H1 (cell line): Measurements from ENCODE around the gene CSRP1.

Experiments used
- BCL11A ChIP-seq, 2 experiments: IDR thresholded peaks; one replicate each; pipeline ENCODE4 v1.6.1; 2011; ENCODE audit warnings: low read depth in 2 of 2, low read length in 2 of 2, mild to moderate bottlenecking in 2 of 2
- CTCF ChIP-seq, 3 experiments: IDR thresholded peaks; 1 replicate in 2 of 3; 2 replicates in 1 of 3; pipeline versions ENCODE4 v1.5.1 to v1.6.1; 2011; ENCODE audit warnings: low read length in 3 of 3, mild to moderate bottlenecking in 3 of 3, inconsistent platforms in 2 of 3, low read depth in 1 of 3, moderate library complexity in 1 of 3; ENCODE audit not compliant: insufficient read depth in 1 of 3; ENCODE audit errors: control extremely low read depth in 1 of 3
- GABPA ChIP-seq: IDR thresholded peaks from 2 replicates; pipeline ENCODE4 v1.6.1; 2011; ENCODE audit warnings: mild to moderate bottlenecking, low read length, moderate library complexity, borderline replicate concordance; ENCODE audit not compliant: insufficient read depth
- MAFK ChIP-seq: IDR thresholded peaks from 2 replicates; pipeline ENCODE4 v1.6.1; 2012; ENCODE audit warnings: low read depth, mild to moderate bottlenecking, improper control_type of control experiment, low read length
- POLR2A ChIP-seq, 2 experiments: IDR thresholded peaks; 1 replicate in 1 of 2; 2 replicates in 1 of 2; pipeline ENCODE4 v1.6.1; 2011; ENCODE audit warnings: low read depth in 2 of 2, low read length in 2 of 2, mild to moderate bottlenecking in 2 of 2; ENCODE audit errors: control extremely low read depth in 1 of 2
- SP2 ChIP-seq: IDR thresholded peaks from 2 replicates; pipeline ENCODE4 v1.6.1; 2012; ENCODE audit warnings: mild to moderate bottlenecking, low read length, inconsistent platforms
- USF2 ChIP-seq: IDR thresholded peaks from 2 replicates; pipeline ENCODE4 v1.6.1; 2011; ENCODE audit warnings: low read length, improper control_type of control experiment
- ZNF274 ChIP-seq: IDR thresholded peaks from 2 replicates; pipeline ENCODE4 v1.7.0; 2012; ENCODE audit warnings: low read length, borderline replicate concordance; ENCODE audit errors: extremely low read depth

GRCh38 chr1:201468844-201469644 is 37.9 kb downstream of the CSRP1 start, which contains the start of gene PHLDA3:
- TF ChIP-seq MAFK = no peak
- no peak; the same call in 1 of the 2 replicates for TF ChIP-seq GABPA
- TF ChIP-seq BCL11A (IDR thresholded peaks at IDR 0.05; ENCODE audit: low read depth in 2 of 2, low read length in 2 of 2) = no peak
- TF ChIP-seq USF2 = no peak
- TF ChIP-seq SP2 = no peak
- no peak; a peak in 1 of 3 replicates for TF ChIP-seq POLR2A (IDR thresholded peaks at IDR 0.05; ENCODE audit: control extremely low read depth in 1 of 2, low read depth in 2 of 2, low read length in 2 of 2)
- TF ChIP-seq ZNF274 = no peak
- no peak for TF ChIP-seq CTCF (IDR thresholded peaks at IDR 0.05; ENCODE audit: control extremely low read depth in 1 of 3, insufficient read depth in 1 of 3, low read depth in 1 of 3, low read length in 3 of 3)
